Neural progenitor cell (in vitro differentiated cells): ENCODE data around the gene COL19A1. TPM values are rescaled to one million over a fixed set of nuclear protein-coding genes. Genes with fewer than 3 reads are reported as not detected.

ENCODE experiments used
- DNase-seq: peaks from one replicate; pipeline ENCODE4 v3.0.0-alpha.2; 2016; ENCODE audit warnings: low spot score
- H2AFZ ChIP-seq: fragments of 200-600 bp; sonication (generic); replicated peaks from 2 replicates; pipeline ENCODE4 v1.6.1; 2016; ENCODE audit warnings: antibody characterized with exemption
- H3F3A ChIP-seq: fragments of 200-600 bp; sonication (generic); 2 replicates; pipeline ENCODE4 v1.6.1; 2016; ENCODE audit warnings: antibody characterized with exemption, low read depth
- H3K27ac ChIP-seq: fragments of 200-600 bp; sonication (generic); 2 replicates; pipeline ENCODE4 v1.5.1; 2016; ENCODE audit warnings: mild to moderate bottlenecking
- H3K27me3 ChIP-seq: fragments of 200-600 bp; sonication (generic); 2 replicates; pipeline ENCODE4 v1.6.1; 2016; ENCODE audit warnings: mild to moderate bottlenecking, moderate library complexity
- H3K36me3 ChIP-seq: fragments of 200-600 bp; sonication (generic); 2 replicates; pipeline ENCODE4 v1.5.1; 2016
- H3K4me1 ChIP-seq: fragments of 200-600 bp; sonication (generic); 2 replicates; pipeline ENCODE4 v1.6.1; 2016; ENCODE audit warnings: mixed run types
- H3K4me2 ChIP-seq: fragments of 200-600 bp; sonication (generic); 2 replicates; pipeline ENCODE4 v1.6.1; 2016
- H3K4me3 ChIP-seq: fragments of 200-600 bp; sonication (generic); 2 replicates; pipeline ENCODE4 v1.5.1; 2016
- H3K79me2 ChIP-seq: fragments of 200-600 bp; sonication (generic); 2 replicates; pipeline ENCODE4 v1.6.1; 2016; ENCODE audit warnings: low read depth
- H3K9ac ChIP-seq: fragments of 200-600 bp; sonication (generic); 2 replicates; pipeline ENCODE4 v1.6.1; 2016
- H3K9me3 ChIP-seq: fragments of 200-600 bp; sonication (generic); 2 replicates; pipeline ENCODE4 v1.5.1; 2016; ENCODE audit warnings: low read depth
- H4K20me1 ChIP-seq: fragments of 200-600 bp; sonication (generic); 2 replicates; pipeline ENCODE4 v1.6.1; 2016; ENCODE audit warnings: low read depth
- H3K27ac Mint-ChIP-seq: 3 replicates; pipeline ENCODE4 v1.8.0; 2021; ENCODE audit warnings: mixed read lengths
- H3K27me3 Mint-ChIP-seq: 2 replicates; pipeline ENCODE4 v1.8.0; 2022; ENCODE audit warnings: low read depth, mild to moderate bottlenecking, inconsistent platforms, moderate library complexity, mixed read lengths; ENCODE audit not compliant: insufficient read depth
- H3K36me3 Mint-ChIP-seq: 3 replicates; pipeline ENCODE4 v1.8.0; 2021; ENCODE audit warnings: mixed read lengths
- H3K4me1 Mint-ChIP-seq: 3 replicates; pipeline ENCODE4 v1.8.0; 2021; ENCODE audit warnings: mixed read lengths
- H3K4me3 Mint-ChIP-seq: 3 replicates; pipeline ENCODE4 v1.8.0; 2021; ENCODE audit warnings: mild to moderate bottlenecking, moderate library complexity, mixed read lengths
- H3K9me3 Mint-ChIP-seq: 3 replicates; pipeline ENCODE4 v1.8.0; 2020; ENCODE audit warnings: mixed read lengths
- EZH2 ChIP-seq: fragments of 200-600 bp; sonication (generic); IDR thresholded peaks from 2 replicates; pipeline ENCODE4 v1.6.1; 2017; ENCODE audit warnings: antibody characterized with exemption, mild to moderate bottlenecking, moderate library complexity
- EZH2phosphoT487 ChIP-seq: fragments of 200-600 bp; sonication (generic); IDR thresholded peaks from 2 replicates; pipeline ENCODE4 v1.6.1; 2017; ENCODE audit warnings: antibody characterized with exemption
- total RNA-seq: library from RNA; depleted of rRNA; stranded (reverse); fragments of >200 nt; gene quantifications from 2 replicates; pipeline ENCODE4 v1.2.3, GENCODE V29; 2015; ENCODE audit warnings: low replicate concordance
- TF ChIP-seq, protein P1 (sequence below): fragments of 200-600 bp; sonication (generic); IDR thresholded peaks from 2 replicates; pipeline ENCODE4 v1.5.1; 2017; ENCODE audit warnings: antibody characterized with exemption, mild to moderate bottlenecking

Gene COL19A1
- total RNA-seq, 1 donor from 2014 or later, result not detected

DNA sequence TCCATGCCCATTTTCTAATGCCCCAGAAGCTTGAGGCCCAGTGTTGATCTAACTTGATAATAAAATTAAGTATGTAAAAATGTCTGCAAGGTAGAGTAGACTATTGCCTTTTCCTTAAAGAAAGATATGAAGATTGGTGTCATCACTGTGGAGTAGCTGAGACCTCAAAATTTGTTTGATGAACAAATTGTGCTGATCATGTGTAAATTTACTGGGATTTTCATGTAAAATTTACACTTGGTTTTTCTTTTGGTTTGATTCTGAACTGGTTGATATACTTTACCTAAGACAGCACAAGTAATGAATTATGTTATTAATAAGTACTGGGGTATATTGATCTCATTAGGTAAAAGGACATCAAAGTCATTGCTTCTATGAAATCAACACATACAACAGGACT, 207.3 kb downstream of the COL19A1 start:
- Histone ChIP-seq H3K36me3 (no peaks in the 10 kb centered on the region), H3K4me2 (no peak overlapping the region), H3K4me3 (no peak overlapping the region), H3K79me2 (no peaks in the 10 kb centered on the region), H3K27ac (no peak overlapping the region), H2AFZ (no peak overlapping the region), H3K9me3 (no peaks in the 10 kb centered on the region), H3K4me1 (no peaks in the 10 kb centered on the region), H3K9ac (no peak overlapping the region), H3K27me3 (no peaks in the 10 kb centered on the region), H4K20me1 (no peaks in the 10 kb centered on the region), H3F3A (no peaks in the 10 kb centered on the region)
- Mint-ChIP-seq H3K27ac (no peak overlapping the region), H3K4me3 (no peak overlapping the region), H3K4me1 (no peaks in the 10 kb centered on the region), H3K27me3 (no peaks in the 10 kb centered on the region), H3K36me3 (no peaks in the 10 kb centered on the region), H3K9me3 (no peaks in the 10 kb centered on the region)
- DNase-seq, result no peak
- TF ChIP-seq EZH2 (no peak), EZH2phosphoT487 (no peak)
- TF ChIP-seq, protein P1, sequence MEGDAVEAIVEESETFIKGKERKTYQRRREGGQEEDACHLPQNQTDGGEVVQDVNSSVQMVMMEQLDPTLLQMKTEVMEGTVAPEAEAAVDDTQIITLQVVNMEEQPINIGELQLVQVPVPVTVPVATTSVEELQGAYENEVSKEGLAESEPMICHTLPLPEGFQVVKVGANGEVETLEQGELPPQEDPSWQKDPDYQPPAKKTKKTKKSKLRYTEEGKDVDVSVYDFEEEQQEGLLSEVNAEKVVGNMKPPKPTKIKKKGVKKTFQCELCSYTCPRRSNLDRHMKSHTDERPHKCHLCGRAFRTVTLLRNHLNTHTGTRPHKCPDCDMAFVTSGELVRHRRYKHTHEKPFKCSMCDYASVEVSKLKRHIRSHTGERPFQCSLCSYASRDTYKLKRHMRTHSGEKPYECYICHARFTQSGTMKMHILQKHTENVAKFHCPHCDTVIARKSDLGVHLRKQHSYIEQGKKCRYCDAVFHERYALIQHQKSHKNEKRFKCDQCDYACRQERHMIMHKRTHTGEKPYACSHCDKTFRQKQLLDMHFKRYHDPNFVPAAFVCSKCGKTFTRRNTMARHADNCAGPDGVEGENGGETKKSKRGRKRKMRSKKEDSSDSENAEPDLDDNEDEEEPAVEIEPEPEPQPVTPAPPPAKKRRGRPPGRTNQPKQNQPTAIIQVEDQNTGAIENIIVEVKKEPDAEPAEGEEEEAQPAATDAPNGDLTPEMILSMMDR, result no peak

DNA sequence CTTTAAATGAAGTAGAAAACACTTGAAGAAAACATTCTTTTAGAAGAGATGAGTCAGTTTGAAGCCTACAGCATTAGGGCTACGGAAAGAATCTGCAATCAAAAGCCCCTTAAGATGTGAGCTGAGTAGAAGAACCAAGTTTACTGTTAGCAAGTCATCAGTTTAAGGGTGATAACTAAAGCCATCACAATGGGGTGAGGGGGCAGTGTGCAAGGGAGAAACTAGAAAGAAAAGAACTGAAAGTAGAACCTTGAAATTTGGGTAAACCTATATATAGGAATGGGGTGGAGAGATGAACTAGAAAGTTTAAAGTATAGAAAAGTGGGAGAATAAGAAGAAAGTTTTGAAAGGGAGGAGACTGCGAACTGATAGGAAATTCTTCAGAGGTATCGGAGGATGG, 212.9 kb downstream of the COL19A1 start:
- no peak overlapping the region for H2AFZ ChIP-seq
- H3K27ac ChIP-seq, result no peak overlapping the region
- no peaks in the 10 kb centered on the region for H3K36me3 Mint-ChIP-seq
- H3K4me3 ChIP-seq, result no peak overlapping the region
- no peaks in the 10 kb centered on the region for H3K9me3 Mint-ChIP-seq
- no peak overlapping the region for H3K9ac ChIP-seq
- H3K27ac Mint-ChIP-seq, result no peak overlapping the region
- H3K4me2 ChIP-seq, result no peak overlapping the region
- no peaks in the 10 kb centered on the region for H3K36me3 ChIP-seq
- H3K79me2 ChIP-seq, result no peaks in the 10 kb centered on the region
- no peaks in the 10 kb centered on the region for H3K9me3 ChIP-seq
- H3K4me3 Mint-ChIP-seq, result no peak overlapping the region
- no peaks in the 10 kb centered on the region for H3F3A ChIP-seq
- H3K27me3 Mint-ChIP-seq, result no peaks in the 10 kb centered on the region
- peaks cover 13% of the 10 kb centered on the region for H3K4me1 Mint-ChIP-seq
- H3K4me1 ChIP-seq, result peaks cover 8% of the 10 kb centered on the region
- H4K20me1 ChIP-seq, result no peaks in the 10 kb centered on the region
- DNase-seq, result no peak
- TF ChIP-seq EZH2phosphoT487, result no peak
- TF ChIP-seq, protein P1, result no peak
- no peak for TF ChIP-seq EZH2
- no peaks in the 10 kb centered on the region for H3K27me3 ChIP-seq

- Mint-ChIP-seq H3K36me3 (no peaks in the 10 kb centered on the region), H3K4me1 (peaks cover 13% of the 10 kb centered on the region), H3K27me3 (no peaks in the 10 kb centered on the region), H3K9me3 (no peaks in the 10 kb centered on the region), H3K27ac (peak overlapping the region; percentile 18), H3K4me3 (no peak overlapping the region)
- no peak overlapping the region for H3K4me2 ChIP-seq
- DNase-seq, result no peak
- TF ChIP-seq, protein P1, result no peak
- TF ChIP-seq EZH2phosphoT487 (no peak), EZH2 (no peak)
- no peak overlapping the region for H3K9ac ChIP-seq
- H3K9me3 ChIP-seq, result no peaks in the 10 kb centered on the region
- H3F3A ChIP-seq, result no peaks in the 10 kb centered on the region
- H4K20me1 ChIP-seq, result no peaks in the 10 kb centered on the region
- no peak overlapping the region for H3K27ac ChIP-seq
- H3K4me3 ChIP-seq, result no peak overlapping the region
- no peak overlapping the region for H2AFZ ChIP-seq
- H3K36me3 ChIP-seq, result no peaks in the 10 kb centered on the region
- H3K27me3 ChIP-seq, result no peaks in the 10 kb centered on the region
- no peaks in the 10 kb centered on the region for H3K79me2 ChIP-seq
- peaks cover 8% of the 10 kb centered on the region for H3K4me1 ChIP-seq
Observed at GRCh38 chr6:70080443-70081070, 214.2 kb downstream of the COL19A1 start.
